Fibroblast of pulmonary artery (primary cell): Measurements from ENCODE around the gene PERP.
A peak's percentile ranks its signal among the peaks of the same experiment; 100 is the strongest.

Experiments used
- DNase-seq: peaks from one replicate; pipeline ENCODE4 v3.0.0-alpha.2; 2010; ENCODE audit warnings: low read depth
- H3K4me3 ChIP-seq: replicated peaks from 2 replicates; pipeline ENCODE4 v1.5.1; 2011; ENCODE audit warnings: low read depth, mild to moderate bottlenecking, control low read depth, low read length, moderate library complexity
- TF ChIP-seq, protein P1 (sequence below): IDR thresholded peaks from 2 replicates; pipeline ENCODE4 v1.5.1; 2011; ENCODE audit warnings: mild to moderate bottlenecking, control low read depth, low read length, inconsistent platforms; ENCODE audit errors: missing control alignments

Gene PERP

DNA sequence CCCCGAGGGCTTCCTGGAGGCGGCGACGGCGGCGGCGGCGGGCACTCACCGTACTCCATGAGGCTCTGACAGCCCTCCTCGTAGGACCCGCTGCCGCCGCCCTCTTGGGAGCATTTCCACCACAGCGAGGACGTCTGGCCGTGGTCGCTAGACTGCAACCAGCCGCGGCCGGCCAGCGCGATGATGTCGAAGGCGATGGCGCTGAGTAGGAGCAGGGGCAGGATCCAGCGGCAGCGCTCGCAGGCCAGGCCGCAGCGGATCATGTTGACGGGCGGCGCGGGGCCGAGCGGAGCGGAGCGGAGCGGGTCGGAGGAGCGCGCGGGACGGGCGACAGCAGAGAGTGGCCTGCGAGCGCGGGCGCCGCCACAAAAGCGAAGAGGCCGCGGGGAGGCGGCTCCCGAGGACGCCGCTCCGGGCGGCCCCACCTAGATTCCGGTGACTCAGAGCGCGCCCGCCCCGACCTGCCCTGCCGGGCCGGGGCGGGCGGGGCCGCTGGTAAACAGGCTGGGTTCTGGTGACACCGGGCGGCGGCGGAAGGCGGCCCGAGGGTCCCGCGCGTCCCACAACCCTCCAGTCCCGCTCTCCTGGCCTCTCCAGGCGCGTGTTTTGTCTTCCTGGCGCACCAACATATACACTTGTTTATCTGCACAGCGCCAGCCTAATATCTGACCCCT, at the start of gene PERP:
Gene PERP (minus strand): TSS at position 342 of the 674 bp plus-strand sequence. CDS start 79 bp downstream, at position 263.
- peak within 1 kb of the TSS; percentile 63 for H3K4me3 ChIP-seq
- DNase-seq: peak; percentile 30
- TF ChIP-seq, protein P1, sequence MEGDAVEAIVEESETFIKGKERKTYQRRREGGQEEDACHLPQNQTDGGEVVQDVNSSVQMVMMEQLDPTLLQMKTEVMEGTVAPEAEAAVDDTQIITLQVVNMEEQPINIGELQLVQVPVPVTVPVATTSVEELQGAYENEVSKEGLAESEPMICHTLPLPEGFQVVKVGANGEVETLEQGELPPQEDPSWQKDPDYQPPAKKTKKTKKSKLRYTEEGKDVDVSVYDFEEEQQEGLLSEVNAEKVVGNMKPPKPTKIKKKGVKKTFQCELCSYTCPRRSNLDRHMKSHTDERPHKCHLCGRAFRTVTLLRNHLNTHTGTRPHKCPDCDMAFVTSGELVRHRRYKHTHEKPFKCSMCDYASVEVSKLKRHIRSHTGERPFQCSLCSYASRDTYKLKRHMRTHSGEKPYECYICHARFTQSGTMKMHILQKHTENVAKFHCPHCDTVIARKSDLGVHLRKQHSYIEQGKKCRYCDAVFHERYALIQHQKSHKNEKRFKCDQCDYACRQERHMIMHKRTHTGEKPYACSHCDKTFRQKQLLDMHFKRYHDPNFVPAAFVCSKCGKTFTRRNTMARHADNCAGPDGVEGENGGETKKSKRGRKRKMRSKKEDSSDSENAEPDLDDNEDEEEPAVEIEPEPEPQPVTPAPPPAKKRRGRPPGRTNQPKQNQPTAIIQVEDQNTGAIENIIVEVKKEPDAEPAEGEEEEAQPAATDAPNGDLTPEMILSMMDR: no peak

DNA sequence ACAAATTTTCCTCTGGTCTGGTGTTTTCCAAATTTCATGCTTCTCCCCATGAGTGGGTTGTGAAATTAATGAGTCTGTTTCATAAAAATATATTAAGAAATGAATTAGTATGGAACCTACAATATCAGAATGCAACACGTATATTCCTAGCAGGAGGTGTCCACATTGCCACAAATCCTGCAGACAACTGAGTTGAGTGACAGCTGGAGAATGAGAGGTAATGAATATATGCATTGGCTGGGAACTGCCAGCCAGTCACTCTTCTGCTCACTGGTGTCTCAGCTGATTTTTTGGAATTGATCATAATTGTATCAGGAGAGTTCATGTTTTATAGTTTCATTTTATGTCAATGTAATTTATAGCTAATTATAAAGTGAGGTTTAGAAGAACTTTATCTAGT, 48.2 kb upstream of the PERP start:
- H3K4me3 ChIP-seq: no peak overlapping the region
- no peak for DNase-seq
- TF ChIP-seq, protein P1: no peak

DNA sequence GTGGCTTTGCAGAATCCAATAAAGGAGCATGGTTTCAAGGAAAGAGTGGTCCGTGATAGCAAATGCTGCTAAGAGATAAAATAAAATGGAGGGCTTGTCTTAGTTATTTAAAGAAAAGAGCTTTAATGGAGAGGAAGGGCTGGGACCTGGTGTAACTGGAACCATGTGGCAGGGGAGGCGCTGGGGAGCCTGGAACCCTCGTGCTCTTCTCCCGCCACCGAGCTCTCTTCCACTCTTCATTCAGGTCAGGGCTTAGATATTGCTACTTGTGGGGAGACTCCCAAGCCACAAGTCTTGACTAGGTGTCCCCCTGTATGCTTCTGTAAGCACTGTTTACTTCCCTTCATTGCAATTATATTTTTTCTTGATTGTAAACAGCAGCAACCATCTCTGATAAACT, 39.3 kb upstream of the PERP start:
- TF ChIP-seq, protein P1: no peak
- no peak overlapping the region for H3K4me3 ChIP-seq
- no peak for DNase-seq

DNA sequence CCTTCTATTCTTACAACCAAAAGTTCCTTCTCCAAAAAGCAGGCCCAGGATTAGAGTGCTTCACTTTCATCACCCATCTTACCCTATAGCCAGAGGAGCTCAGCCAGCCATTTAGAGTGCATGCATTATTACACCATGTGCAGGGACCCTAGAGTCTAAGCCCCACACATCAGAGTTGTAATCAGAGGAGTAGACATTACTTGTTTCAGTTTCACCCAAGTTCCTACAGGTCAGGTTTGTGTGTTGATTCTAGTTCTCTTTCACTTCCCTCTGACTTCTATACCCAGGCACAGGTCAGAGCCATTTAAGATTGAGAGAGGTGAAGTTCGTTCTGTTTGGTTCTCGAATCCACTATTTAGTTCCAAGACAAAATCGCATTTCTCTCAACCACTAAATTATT, 38.2 kb upstream of the PERP start:
- DNase-seq: no peak
- H3K4me3 ChIP-seq: no peak overlapping the region
- TF ChIP-seq, protein P1: no peak

DNA sequence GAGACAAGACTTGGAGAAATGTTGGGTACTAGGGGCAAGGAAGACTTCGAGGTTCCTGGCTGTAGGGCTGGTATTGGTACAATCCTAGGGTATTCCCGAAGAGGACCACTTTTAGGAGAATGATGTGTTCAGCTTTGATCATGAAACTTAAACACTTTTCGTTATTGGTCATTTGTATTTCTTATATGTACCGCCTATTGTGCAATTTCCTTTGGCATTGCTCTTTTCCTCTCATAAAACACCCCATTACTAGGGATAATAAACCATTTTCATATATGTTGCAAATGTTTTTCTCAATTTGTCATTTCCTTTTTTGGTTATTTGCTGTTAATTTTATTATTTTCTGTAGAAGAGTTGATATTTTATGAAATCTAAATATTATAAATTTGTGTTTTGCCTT, 35.6 kb upstream of the PERP start:
- TF ChIP-seq, protein P1: no peak
- no peak overlapping the region for H3K4me3 ChIP-seq
- no peak for DNase-seq

DNA sequence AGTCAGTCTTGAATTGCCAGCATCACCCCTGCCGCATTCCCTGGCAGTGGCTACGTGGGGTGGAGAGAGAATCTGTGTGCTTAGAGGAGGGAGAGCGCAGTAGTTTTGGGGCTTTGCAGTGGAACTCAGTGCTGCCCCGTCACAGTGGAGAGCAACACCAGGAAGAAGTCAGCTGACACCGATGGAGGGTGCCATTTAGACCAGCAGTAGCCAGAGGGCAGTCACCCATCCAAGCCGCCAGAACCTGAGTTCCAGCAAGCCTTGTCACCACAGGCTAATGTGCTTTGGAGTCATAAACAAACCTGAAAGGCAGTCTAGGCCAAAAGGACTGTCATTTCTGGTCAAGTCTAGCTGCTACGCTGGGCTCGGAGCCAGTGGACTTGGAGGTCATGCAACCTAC, 22.0 kb upstream of the PERP start:
- no peak for DNase-seq
- TF ChIP-seq, protein P1: no peak

DNA sequence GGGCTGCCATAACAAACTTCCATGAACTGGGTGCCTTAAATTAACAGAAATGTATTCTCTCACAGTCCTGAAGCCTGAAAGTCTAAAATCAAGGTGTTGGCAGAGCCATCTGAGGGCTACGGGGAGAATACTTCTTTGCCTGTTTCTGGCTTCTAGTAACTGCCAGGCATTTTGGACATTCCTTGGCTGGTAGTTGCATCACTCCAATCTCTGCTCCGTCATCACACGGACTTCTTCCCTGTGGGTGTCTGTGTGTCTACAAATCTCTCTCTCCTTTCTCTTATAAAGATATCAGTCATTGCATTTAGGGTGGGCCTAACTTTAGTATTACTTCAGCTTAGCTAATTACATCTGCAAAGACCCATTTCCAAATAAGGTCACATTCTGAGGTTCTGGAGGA, 20.9 kb upstream of the PERP start:
- no peak overlapping the region for H3K4me3 ChIP-seq
- TF ChIP-seq, protein P1: no peak
- DNase-seq: no peak

More for the DNA sequence above, 22.0 kb upstream of the PERP start:
- no peak overlapping the region for H3K4me3 ChIP-seq
